ENCODE results near the gene BAIAP2L2.

DNA sequence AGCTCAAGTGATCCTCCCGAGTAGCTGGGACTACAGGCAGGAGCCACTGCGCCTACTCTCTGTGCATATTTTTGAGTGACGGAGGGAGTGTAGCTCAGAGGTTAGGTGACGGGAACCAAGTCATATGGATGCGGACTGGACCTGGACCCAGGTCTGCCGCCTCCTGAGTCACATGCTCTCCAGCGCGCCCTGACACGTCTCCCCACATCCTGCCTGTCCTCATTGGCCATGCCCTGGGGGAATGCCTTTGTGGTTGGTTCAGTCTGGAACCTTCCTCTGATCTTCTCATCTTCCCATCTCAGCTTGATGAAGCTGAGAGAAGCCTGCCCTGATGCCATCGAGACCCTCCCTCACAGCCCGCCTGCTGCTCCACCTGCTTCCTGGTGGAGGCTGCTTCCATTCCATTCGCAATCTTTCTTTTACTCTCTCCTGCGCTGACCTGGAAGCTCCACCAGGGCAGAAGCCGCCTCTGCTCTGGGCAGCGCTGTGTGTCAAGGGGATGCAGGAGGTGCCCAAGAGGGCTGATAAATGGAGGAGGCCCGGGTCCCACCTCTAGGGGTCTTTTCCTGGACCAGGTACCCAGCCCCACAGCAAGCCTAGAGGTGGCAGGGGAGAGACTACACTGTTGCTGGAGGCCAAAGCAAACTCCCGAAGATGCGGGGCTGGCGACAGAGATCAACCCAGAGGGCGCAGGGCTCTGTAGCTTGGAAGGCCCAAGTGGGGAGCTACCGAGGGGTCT, 13.9 kb upstream of the BAIAP2L2 start:
- TF ChIP-seq, protein P1, sequence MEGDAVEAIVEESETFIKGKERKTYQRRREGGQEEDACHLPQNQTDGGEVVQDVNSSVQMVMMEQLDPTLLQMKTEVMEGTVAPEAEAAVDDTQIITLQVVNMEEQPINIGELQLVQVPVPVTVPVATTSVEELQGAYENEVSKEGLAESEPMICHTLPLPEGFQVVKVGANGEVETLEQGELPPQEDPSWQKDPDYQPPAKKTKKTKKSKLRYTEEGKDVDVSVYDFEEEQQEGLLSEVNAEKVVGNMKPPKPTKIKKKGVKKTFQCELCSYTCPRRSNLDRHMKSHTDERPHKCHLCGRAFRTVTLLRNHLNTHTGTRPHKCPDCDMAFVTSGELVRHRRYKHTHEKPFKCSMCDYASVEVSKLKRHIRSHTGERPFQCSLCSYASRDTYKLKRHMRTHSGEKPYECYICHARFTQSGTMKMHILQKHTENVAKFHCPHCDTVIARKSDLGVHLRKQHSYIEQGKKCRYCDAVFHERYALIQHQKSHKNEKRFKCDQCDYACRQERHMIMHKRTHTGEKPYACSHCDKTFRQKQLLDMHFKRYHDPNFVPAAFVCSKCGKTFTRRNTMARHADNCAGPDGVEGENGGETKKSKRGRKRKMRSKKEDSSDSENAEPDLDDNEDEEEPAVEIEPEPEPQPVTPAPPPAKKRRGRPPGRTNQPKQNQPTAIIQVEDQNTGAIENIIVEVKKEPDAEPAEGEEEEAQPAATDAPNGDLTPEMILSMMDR (conservative IDR thresholded peaks at IDR 0.05; ENCODE audit: low read length): no peak
- no peak for TF ChIP-seq EZH2phosphoT487 (IDR thresholded peaks at IDR 0.05; ENCODE audit: borderline replicate concordance)
